Measurements from ENCODE around the gene BABAM2.

- no peak for TF ChIP-seq CTCF (IDR thresholded peaks at IDR 0.05)
- no peak for TF ChIP-seq EP300 (IDR thresholded peaks at IDR 0.05)
- no peak for TF ChIP-seq POLR2A (IDR thresholded peaks at IDR 0.05)
- no peak for TF ChIP-seq POLR2AphosphoS5 (IDR thresholded peaks at IDR 0.05)
Measured at GRCh38 chr2:28074137-28074536, 183.6 kb downstream of the BABAM2 start.
